HL-60 (cell line): ENCODE results near the gene AMFR.

Source experiments
- GABPA ChIP-seq: IDR thresholded peaks from 2 replicates; pipeline ENCODE4 v1.6.1; 2012; ENCODE audit warnings: low read depth
- POLR2AphosphoS5 ChIP-seq: IDR thresholded peaks from 2 replicates; pipeline ENCODE4 v1.6.1; 2012; ENCODE audit warnings: low read depth
- SPI1 ChIP-seq: IDR thresholded peaks from 2 replicates; pipeline ENCODE4 v1.6.1; 2012; ENCODE audit warnings: low read depth, mild to moderate bottlenecking, borderline replicate concordance
- TF ChIP-seq, protein P1 (sequence below): IDR thresholded peaks from one replicate; pipeline ENCODE4 v1.5.1; 2011; ENCODE audit warnings: low read length, control low read depth, inconsistent platforms; ENCODE audit not compliant: insufficient read depth
- TF ChIP-seq, protein P2 (sequence below): IDR thresholded peaks from 2 replicates; pipeline ENCODE4 v1.6.1; 2012; ENCODE audit warnings: low read depth; ENCODE audit not compliant: insufficient replicate concordance

DNA sequence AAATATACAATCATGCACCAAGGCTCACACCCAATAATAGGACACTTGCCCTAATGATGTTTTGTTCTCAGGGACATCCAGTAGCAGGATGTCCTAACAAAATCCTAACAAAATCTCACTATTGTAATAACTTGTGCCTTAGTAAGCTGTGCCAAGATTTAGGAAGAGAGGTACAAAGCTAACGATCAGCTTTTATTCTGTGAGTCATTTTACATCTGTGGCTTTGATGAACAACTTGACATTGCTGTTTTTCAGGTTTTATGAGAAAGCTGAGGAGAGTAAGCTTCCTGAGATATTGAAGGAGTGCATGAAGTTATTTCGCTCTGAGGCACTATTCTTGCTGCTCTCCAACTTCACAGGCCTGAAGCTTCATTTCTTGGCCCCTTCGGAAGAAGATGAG lies 44.9 kb upstream of the AMFR start:
- TF ChIP-seq POLR2AphosphoS5: no peak
- TF ChIP-seq, protein P1, sequence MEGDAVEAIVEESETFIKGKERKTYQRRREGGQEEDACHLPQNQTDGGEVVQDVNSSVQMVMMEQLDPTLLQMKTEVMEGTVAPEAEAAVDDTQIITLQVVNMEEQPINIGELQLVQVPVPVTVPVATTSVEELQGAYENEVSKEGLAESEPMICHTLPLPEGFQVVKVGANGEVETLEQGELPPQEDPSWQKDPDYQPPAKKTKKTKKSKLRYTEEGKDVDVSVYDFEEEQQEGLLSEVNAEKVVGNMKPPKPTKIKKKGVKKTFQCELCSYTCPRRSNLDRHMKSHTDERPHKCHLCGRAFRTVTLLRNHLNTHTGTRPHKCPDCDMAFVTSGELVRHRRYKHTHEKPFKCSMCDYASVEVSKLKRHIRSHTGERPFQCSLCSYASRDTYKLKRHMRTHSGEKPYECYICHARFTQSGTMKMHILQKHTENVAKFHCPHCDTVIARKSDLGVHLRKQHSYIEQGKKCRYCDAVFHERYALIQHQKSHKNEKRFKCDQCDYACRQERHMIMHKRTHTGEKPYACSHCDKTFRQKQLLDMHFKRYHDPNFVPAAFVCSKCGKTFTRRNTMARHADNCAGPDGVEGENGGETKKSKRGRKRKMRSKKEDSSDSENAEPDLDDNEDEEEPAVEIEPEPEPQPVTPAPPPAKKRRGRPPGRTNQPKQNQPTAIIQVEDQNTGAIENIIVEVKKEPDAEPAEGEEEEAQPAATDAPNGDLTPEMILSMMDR: no peak
- TF ChIP-seq, protein P2, sequence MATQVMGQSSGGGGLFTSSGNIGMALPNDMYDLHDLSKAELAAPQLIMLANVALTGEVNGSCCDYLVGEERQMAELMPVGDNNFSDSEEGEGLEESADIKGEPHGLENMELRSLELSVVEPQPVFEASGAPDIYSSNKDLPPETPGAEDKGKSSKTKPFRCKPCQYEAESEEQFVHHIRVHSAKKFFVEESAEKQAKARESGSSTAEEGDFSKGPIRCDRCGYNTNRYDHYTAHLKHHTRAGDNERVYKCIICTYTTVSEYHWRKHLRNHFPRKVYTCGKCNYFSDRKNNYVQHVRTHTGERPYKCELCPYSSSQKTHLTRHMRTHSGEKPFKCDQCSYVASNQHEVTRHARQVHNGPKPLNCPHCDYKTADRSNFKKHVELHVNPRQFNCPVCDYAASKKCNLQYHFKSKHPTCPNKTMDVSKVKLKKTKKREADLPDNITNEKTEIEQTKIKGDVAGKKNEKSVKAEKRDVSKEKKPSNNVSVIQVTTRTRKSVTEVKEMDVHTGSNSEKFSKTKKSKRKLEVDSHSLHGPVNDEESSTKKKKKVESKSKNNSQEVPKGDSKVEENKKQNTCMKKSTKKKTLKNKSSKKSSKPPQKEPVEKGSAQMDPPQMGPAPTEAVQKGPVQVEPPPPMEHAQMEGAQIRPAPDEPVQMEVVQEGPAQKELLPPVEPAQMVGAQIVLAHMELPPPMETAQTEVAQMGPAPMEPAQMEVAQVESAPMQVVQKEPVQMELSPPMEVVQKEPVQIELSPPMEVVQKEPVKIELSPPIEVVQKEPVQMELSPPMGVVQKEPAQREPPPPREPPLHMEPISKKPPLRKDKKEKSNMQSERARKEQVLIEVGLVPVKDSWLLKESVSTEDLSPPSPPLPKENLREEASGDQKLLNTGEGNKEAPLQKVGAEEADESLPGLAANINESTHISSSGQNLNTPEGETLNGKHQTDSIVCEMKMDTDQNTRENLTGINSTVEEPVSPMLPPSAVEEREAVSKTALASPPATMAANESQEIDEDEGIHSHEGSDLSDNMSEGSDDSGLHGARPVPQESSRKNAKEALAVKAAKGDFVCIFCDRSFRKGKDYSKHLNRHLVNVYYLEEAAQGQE: no peak
- no peak for TF ChIP-seq GABPA
- no peak for TF ChIP-seq SPI1
